Measurements from ENCODE around the gene CADPS2.
"Not testable (repeated sequence)": the region's sequence is repeated elsewhere in the genome, so short reads cannot be mapped to it uniquely, and the experiment has no call there.

CADPS2 gene

GRCh38 chr7:122304319-122304975, 581.8 kb downstream of the CADPS2 start, which contains the start of gene FEZF1:
TSS of gene FEZF1 (minus strand) at chr7:122304750. CDS start at chr7:122304437, 313 bp downstream.
- DNase-seq, result no peak

- DNase-seq, result no peak
Measured at GRCh38 chr7:122303531-122304318, 582.5 kb downstream of the CADPS2 start.

- DNase-seq, result no peak
Measured at GRCh38 chr7:122302761-122303530, 583.3 kb downstream of the CADPS2 start.

GRCh38 chr7:122301858-122302760, 584.2 kb downstream of the CADPS2 start:
- no peak for DNase-seq

GRCh38 chr7:122300956-122301833, 585.1 kb downstream of the CADPS2 start:
- no peak for DNase-seq

GRCh38 chr7:122300211-122300932, 585.9 kb downstream of the CADPS2 start:
- no peak for DNase-seq

GRCh38 chr7:122299624-122300210, 586.5 kb downstream of the CADPS2 start:
- DNase-seq, result no peak

GRCh38 chr7:122298618-122299017, 587.6 kb downstream of the CADPS2 start:
- no peak for DNase-seq

GRCh38 chr7:122298131-122298530, 588.1 kb downstream of the CADPS2 start:
- DNase-seq, result no peak

GRCh38 chr7:122291189-122291588, 595.1 kb downstream of the CADPS2 start:
- no peak for DNase-seq

- DNase-seq, result no peak
Measured at GRCh38 chr7:122290476-122290875, 595.8 kb downstream of the CADPS2 start.

GRCh38 chr7:122289426-122289825, 596.8 kb downstream of the CADPS2 start:
- DNase-seq, result no peak

GRCh38 chr7:122284608-122285007, 601.7 kb downstream of the CADPS2 start:
- not testable (repeated sequence) for DNase-seq

GRCh38 chr7:122273117-122273516, 613.1 kb downstream of the CADPS2 start:
- DNase-seq, result no peak

GRCh38 chr7:122269241-122269640, 617.0 kb downstream of the CADPS2 start:
- no peak for DNase-seq

All from RPMI8226 (cell line).